Naive thymus-derived CD8-positive, alpha-beta T cell (primary cell): ENCODE data around the gene CEMIP2. TPM values are rescaled to one million over a fixed set of nuclear protein-coding genes. Genes with fewer than 3 reads are reported as not detected.
A peak's percentile ranks its signal among the peaks of the same experiment; 100 is the strongest.

Experiments used
- ATAC-seq, 2 donors: fragments of 150-1000 bp; cut with Tn5 transposase in 1 of 2; sonication (Bioruptor Pico), chemical (Tn5 transposase) in 1 of 2; 1 replicate in 1 of 2; 2 replicates in 1 of 2; pipeline ENCODE4 v1.10.0; 2021; ENCODE audit warnings: mild to moderate bottlenecking in 2 of 2, moderate library complexity in 2 of 2
- POLR2A ChIA-PET: fragments of 350-600 bp; sonication (Branson Sonifier 250); formaldehyde crosslinking; loops from one replicate; lab custom pipeline; 2021; ENCODE audit warnings: antibody characterized with exemption; lab: Charles Lee
- DNase-seq, 10 donors: peaks; one replicate each; pipeline versions ENCODE4 v3.0.0 to v3.0.0-alpha.2; 2020 to 2022
- H3K27ac Mint-ChIP-seq, 10 donors: one replicate each; pipeline ENCODE4 v1.8.0; 2020 to 2022; ENCODE audit warnings: mild to moderate bottlenecking in 10 of 10, mixed read lengths in 10 of 10, moderate library complexity in 4 of 10, inconsistent platforms in 1 of 10
- H3K27me3 Mint-ChIP-seq, 5 donors: one replicate each; pipeline ENCODE4 v1.8.0; 2021 to 2022; ENCODE audit warnings: mixed read lengths in 5 of 5
- H3K36me3 Mint-ChIP-seq, 3 donors: one replicate each; pipeline ENCODE4 v1.8.0; 2020 to 2022; ENCODE audit warnings: mixed read lengths in 3 of 3, mild to moderate bottlenecking in 2 of 3, inconsistent platforms in 1 of 3
- H3K4me1 Mint-ChIP-seq, 4 donors: one replicate each; pipeline ENCODE4 v1.8.0; 2021 to 2022; ENCODE audit warnings: mixed read lengths in 4 of 4
- H3K4me3 Mint-ChIP-seq, 10 donors: one replicate each; pipeline ENCODE4 v1.8.0; 2020 to 2022; ENCODE audit warnings: mild to moderate bottlenecking in 10 of 10, mixed read lengths in 10 of 10, moderate library complexity in 6 of 10, inconsistent platforms in 1 of 10
- H3K9me3 Mint-ChIP-seq, 9 donors: one replicate each; pipeline ENCODE4 v1.8.0; 2020 to 2022; ENCODE audit warnings: mixed read lengths in 9 of 9, mild to moderate bottlenecking in 3 of 9, inconsistent platforms in 1 of 9, moderate library complexity in 1 of 9
- polyA plus RNA-seq, 3 donors: library from polyadenylated mRNA; unstranded; fragments of 300-500 nt; fragmentation: Illumina TruSeq; gene quantifications; one replicate each; pipeline ENCODE4 v1.2.3, GENCODE V29; 2021
- total RNA-seq, 8 experiments: library from RNA in 2 of 8; stranded (reverse) in 2 of 8; gene quantifications; one replicate each; pipeline ENCODE4 v1.2.3 and lab custom pipeline; 2021 to 2026

The CEMIP2 gene
- total and polyA plus RNA-seq, 5 experiments from 2014 or later = 5.9 to 71.9 (median 12.9) TPM

GRCh38 chr9:71647094-71647591 lies 121.2 kb downstream of the CEMIP2 start:
- DNase-seq (peak in 3 of 10 donors; percentile 2 to 12 (median 6)), ATAC-seq (no peak)
- Mint-ChIP-seq H3K4me3 (peak overlapping the region; percentile 30 to 78 (median 61)), H3K27me3 (peaks cover 1 to 23% (median 6%) of the 10 kb centered on the region in 5 donors), H3K27ac (peak overlapping the region in 3 of 10 donors; percentile 21 to 43 (median 39)), H3K36me3 (peaks cover 0 to 3% (median 0%) of the 10 kb centered on the region in 3 donors), H3K9me3 (no peaks in the 10 kb centered on the region), H3K4me1 (peaks cover 8 to 31% (median 11%) of the 10 kb centered on the region in 4 donors)
- POLR2A ChIA-PET = interaction anchor here (0.6 to 1.6 kb wide), 3 partner anchors 37 to 880 kb away, joined by 3 to 4 read pairs (median 3); no protein-coding TSS in a partner anchor

DNA sequence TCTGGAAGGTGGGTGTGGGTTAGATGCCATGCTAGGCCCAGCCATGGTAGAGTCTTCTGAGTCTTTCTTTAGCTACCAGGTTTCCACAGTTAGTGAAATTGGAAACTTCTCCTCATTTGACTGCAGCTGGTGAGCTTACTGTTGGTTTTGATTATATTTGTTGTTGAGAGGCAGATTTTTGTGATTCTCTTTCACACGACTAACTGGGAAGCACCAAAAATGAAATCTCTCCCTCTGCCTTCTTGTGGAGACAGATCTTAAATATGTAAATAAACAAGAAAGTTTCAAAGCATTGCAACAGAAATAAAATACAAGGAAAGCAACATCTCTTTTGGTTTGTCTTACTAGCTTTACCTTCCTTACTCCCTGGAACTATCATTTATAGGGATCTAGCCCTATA lies 122.2 kb downstream of the CEMIP2 start:
- H3K4me3 Mint-ChIP-seq = no peak overlapping the region
- POLR2A ChIA-PET = no interaction called here
- no peaks in the 10 kb centered on the region for H3K36me3 Mint-ChIP-seq
- no peak for DNase-seq
- H3K27me3 Mint-ChIP-seq = peaks cover 0 to 23% (median 4%) of the 10 kb centered on the region in 5 donors
- no peak overlapping the region for H3K27ac Mint-ChIP-seq
- no peaks in the 10 kb centered on the region for H3K9me3 Mint-ChIP-seq
- ATAC-seq = no peak
- peaks cover 8 to 29% (median 11%) of the 10 kb centered on the region in 4 donors for H3K4me1 Mint-ChIP-seq

- no peaks in the 10 kb centered on the region for H3K36me3 Mint-ChIP-seq
- POLR2A ChIA-PET = interaction anchor here (0.7 kb wide), 1 partner anchor 51 kb away, joined by 3 read pairs; no protein-coding TSS in a partner anchor
- H3K4me3 Mint-ChIP-seq = no peak overlapping the region
- H3K4me1 Mint-ChIP-seq = peaks cover 8 to 31% (median 11%) of the 10 kb centered on the region in 4 donors
- no peaks in the 10 kb centered on the region for H3K9me3 Mint-ChIP-seq
- peaks cover 0 to 17% (median 4%) of the 10 kb centered on the region in 5 donors for H3K27me3 Mint-ChIP-seq
- ATAC-seq (no peak), DNase-seq (no peak)
- peak overlapping the region in 1 of 10 donors; percentile 26 for H3K27ac Mint-ChIP-seq
Observed at GRCh38 chr9:71644819-71645362, 123.4 kb downstream of the CEMIP2 start.

DNA sequence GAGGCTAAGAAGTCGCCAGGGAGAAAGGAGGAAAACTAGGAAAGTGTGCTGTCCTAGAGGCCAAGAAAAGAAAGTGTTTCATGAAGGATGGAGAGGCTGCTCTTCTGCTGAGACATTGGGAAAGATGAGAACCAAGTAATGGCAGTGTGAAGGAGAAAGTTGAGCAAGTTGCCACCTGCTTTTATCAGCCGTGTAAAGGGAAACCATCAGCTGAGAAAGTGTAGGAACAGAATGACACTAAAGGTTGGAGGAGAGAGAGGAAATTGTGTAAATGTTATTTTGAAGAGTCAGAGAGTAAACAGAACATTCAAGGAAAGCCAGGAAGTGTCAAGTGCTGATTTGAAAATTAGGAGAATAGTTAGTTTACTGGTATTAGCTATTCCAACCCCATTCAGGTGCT lies 125.0 kb downstream of the CEMIP2 start:
- DNase-seq = no peak
- Mint-ChIP-seq H3K9me3 (no peaks in the 10 kb centered on the region), H3K27me3 (peaks cover 0 to 12% (median 2%) of the 10 kb centered on the region in 5 donors), H3K27ac (no peak overlapping the region), H3K36me3 (no peaks in the 10 kb centered on the region), H3K4me1 (peaks cover 8 to 41% (median 14%) of the 10 kb centered on the region in 4 donors), H3K4me3 (no peak overlapping the region)
- ATAC-seq = no peak
- POLR2A ChIA-PET = no interaction called here

GRCh38 chr9:71642056-71642455 lies 126.3 kb downstream of the CEMIP2 start:
- Mint-ChIP-seq H3K4me1 (peaks cover 2 to 37% (median 10%) of the 10 kb centered on the region in 4 donors), H3K36me3 (no peaks in the 10 kb centered on the region), H3K4me3 (no peak overlapping the region), H3K27me3 (peaks cover 0 to 12% (median 0%) of the 10 kb centered on the region in 5 donors), H3K9me3 (no peaks in the 10 kb centered on the region), H3K27ac (no peak overlapping the region)
- POLR2A ChIA-PET = no interaction called here
- DNase-seq = no peak
- ATAC-seq = no peak

DNA sequence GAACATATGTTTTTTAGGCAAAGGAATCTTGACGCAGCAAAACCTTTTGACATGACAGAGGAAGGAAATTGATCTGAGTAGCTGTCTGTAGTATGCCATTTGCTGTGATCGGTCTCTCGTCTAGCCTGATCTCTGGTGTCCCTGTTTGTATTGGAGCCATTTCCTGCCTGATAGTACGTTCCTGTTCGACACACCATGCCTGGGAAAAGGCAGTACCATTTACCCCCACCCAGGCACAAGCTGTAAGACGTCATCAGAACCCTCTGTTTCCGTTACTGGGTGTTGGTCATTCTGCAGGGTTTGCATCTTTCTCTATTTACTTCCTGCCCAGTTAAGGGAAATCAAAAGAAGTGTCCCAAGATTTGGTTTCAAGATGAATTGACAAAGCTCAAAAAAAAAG lies 129.7 kb downstream of the CEMIP2 start:
- H3K27ac Mint-ChIP-seq = peak overlapping the region in 2 of 10 donors; percentile 22 to 53
- H3K36me3 Mint-ChIP-seq = no peaks in the 10 kb centered on the region
- no peaks in the 10 kb centered on the region for H3K9me3 Mint-ChIP-seq
- peaks cover 0 to 27% (median 7%) of the 10 kb centered on the region in 4 donors for H3K4me1 Mint-ChIP-seq
- H3K4me3 Mint-ChIP-seq = peak overlapping the region in 3 of 10 donors; percentile 38 to 70 (median 54)
- no peaks in the 10 kb centered on the region for H3K27me3 Mint-ChIP-seq
- POLR2A ChIA-PET = no interaction called here
- DNase-seq = no peak
- ATAC-seq = no peak

GRCh38 chr9:71637926-71638325 lies 130.4 kb downstream of the CEMIP2 start:
- POLR2A ChIA-PET = no interaction called here
- no peaks in the 10 kb centered on the region for H3K9me3 Mint-ChIP-seq
- no peaks in the 10 kb centered on the region for H3K27me3 Mint-ChIP-seq
- ATAC-seq (no peak), DNase-seq (no peak)
- H3K4me1 Mint-ChIP-seq = peaks cover 0 to 27% (median 7%) of the 10 kb centered on the region in 4 donors
- no peak overlapping the region for H3K27ac Mint-ChIP-seq
- no peaks in the 10 kb centered on the region for H3K36me3 Mint-ChIP-seq
- no peak overlapping the region for H3K4me3 Mint-ChIP-seq

- H3K4me1 Mint-ChIP-seq = peaks cover 0 to 27% (median 7%) of the 10 kb centered on the region in 4 donors
- H3K9me3 Mint-ChIP-seq = no peaks in the 10 kb centered on the region
- no peaks in the 10 kb centered on the region for H3K36me3 Mint-ChIP-seq
- no peak for DNase-seq
- no peak overlapping the region for H3K4me3 Mint-ChIP-seq
- ATAC-seq = no peak
- POLR2A ChIA-PET = no interaction called here
- H3K27ac Mint-ChIP-seq = no peak overlapping the region
- H3K27me3 Mint-ChIP-seq = peaks cover 0 to 4% (median 0%) of the 10 kb centered on the region in 5 donors
Observed at GRCh38 chr9:71637375-71637774, 130.9 kb downstream of the CEMIP2 start.

DNA sequence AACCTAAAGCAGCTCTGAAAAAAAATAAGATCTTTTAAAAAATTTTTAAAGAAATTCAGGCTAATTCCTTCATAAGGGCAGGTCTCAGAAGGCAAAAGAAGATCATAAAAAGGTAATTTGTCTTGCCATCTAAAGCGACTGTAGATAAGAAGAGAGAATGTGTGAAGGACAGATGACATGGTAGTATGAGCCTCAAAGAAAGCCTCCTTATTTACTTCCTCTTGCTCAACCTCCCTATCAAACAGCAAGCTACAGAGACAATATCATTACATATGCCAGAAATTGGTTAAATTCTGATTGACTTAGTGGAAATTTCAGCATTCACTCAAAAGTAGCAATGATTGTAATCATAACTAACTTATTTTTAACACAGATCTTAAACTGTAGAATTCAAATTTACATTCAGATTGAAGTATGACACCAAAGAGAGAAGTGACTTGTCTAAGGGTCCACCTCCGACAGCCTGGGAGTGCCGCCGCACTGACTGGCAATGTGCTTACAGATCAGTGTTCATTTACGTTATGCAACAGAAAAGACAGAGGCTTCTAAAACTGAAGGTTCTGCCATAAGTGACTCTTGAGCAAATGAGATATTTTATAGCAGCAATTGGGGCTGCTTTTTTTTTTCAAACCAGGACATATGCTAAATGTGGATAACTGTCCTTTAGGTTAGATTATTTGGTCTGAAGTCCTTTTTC lies 132.0 kb downstream of the CEMIP2 start:
- Mint-ChIP-seq H3K27ac (no peak overlapping the region), H3K36me3 (no peaks in the 10 kb centered on the region), H3K4me3 (no peak overlapping the region), H3K9me3 (no peaks in the 10 kb centered on the region), H3K27me3 (peaks cover 0 to 4% (median 0%) of the 10 kb centered on the region in 5 donors), H3K4me1 (peaks cover 0 to 27% (median 7%) of the 10 kb centered on the region in 4 donors)
- POLR2A ChIA-PET = no interaction called here
- DNase-seq = no peak
- no peak for ATAC-seq

GRCh38 chr9:71634752-71635151 lies 133.6 kb downstream of the CEMIP2 start:
- DNase-seq = no peak
- ATAC-seq = no peak
- peaks cover 0 to 4% (median 0%) of the 10 kb centered on the region in 5 donors for H3K27me3 Mint-ChIP-seq
- POLR2A ChIA-PET = no interaction called here
- H3K9me3 Mint-ChIP-seq = no peaks in the 10 kb centered on the region
- H3K4me3 Mint-ChIP-seq = no peak overlapping the region
- H3K4me1 Mint-ChIP-seq = peaks cover 0 to 23% (median 8%) of the 10 kb centered on the region in 4 donors
- H3K36me3 Mint-ChIP-seq = no peaks in the 10 kb centered on the region
- H3K27ac Mint-ChIP-seq = no peak overlapping the region
